SU-DHL-6 (cell line): ENCODE results near the gene C1S.

Experiments
- H2AFZ ChIP-seq: fragments of 200-600 bp; sonication (generic); 2 replicates; pipeline ENCODE4 v1.6.1; 2014; ENCODE audit warnings: low read depth, mild to moderate bottlenecking, moderate library complexity, mixed read lengths, antibody characterized with exemption, low read length; ENCODE audit not compliant: severe bottlenecking
- H3F3A ChIP-seq: fragments of 200-600 bp; shearing (Covaris generic); 2 replicates; pipeline ENCODE4 v1.6.0; 2016; ENCODE audit warnings: antibody characterized with exemption, mild to moderate bottlenecking; ENCODE audit not compliant: insufficient read depth
- H3K27ac ChIP-seq: fragments of 200-600 bp; sonication (generic); 2 replicates; pipeline ENCODE4 v1.5.1; 2016; ENCODE audit warnings: low read depth, mild to moderate bottlenecking, low read length, moderate library complexity, mixed read lengths
- H3K27me3 ChIP-seq: fragments of 200-600 bp; sonication (generic), shearing (Covaris generic); 2 replicates; pipeline ENCODE4 v1.6.0; 2014; ENCODE audit warnings: mild to moderate bottlenecking, low read length
- H3K36me3 ChIP-seq: fragments of 200-600 bp; sonication (generic); 2 replicates; pipeline ENCODE4 v1.6.1; 2014; ENCODE audit warnings: mild to moderate bottlenecking, low read length, mixed read lengths
- H3K4me2 ChIP-seq: fragments of 300-600, 200-600 bp; shearing (Covaris generic), sonication (generic); 2 replicates; pipeline ENCODE4 v1.6.0; 2014; ENCODE audit warnings: low read length, low read depth, mild to moderate bottlenecking; ENCODE audit not compliant: poor library complexity, severe bottlenecking
- H3K4me3 ChIP-seq: fragments of 200-600 bp; sonication (generic); 2 replicates; pipeline ENCODE4 v1.5.1; 2014; ENCODE audit warnings: antibody characterized with exemption, low read length, mild to moderate bottlenecking, mixed read lengths; ENCODE audit not compliant: insufficient read depth, poor library complexity, severe bottlenecking
- H3K79me2 ChIP-seq: fragments of 200-600 bp; sonication (generic); 2 replicates; pipeline ENCODE4 v1.6.1; 2014; ENCODE audit warnings: mild to moderate bottlenecking, low read length, moderate library complexity; ENCODE audit not compliant: insufficient read depth
- H3K9ac ChIP-seq: fragments of 200-600 bp; sonication (generic); 2 replicates; pipeline ENCODE4 v1.7.0; 2014; ENCODE audit warnings: mild to moderate bottlenecking, low read length
- H3K9me2 ChIP-seq: fragments of 200-600 bp; sonication (generic); replicated peaks from 2 replicates; pipeline ENCODE4 v1.6.1; 2014; ENCODE audit warnings: low read length; ENCODE audit not compliant: insufficient read depth
- H3K9me3 ChIP-seq: fragments of 200-600 bp; sonication (generic); 2 replicates; pipeline ENCODE4 v1.6.1; 2014; ENCODE audit warnings: low read length, mixed read lengths; ENCODE audit not compliant: insufficient read depth
- H4K20me1 ChIP-seq: fragments of 200-600 bp; sonication (generic); 2 replicates; pipeline ENCODE4 v1.6.1; 2014; ENCODE audit warnings: low read depth, mild to moderate bottlenecking, antibody characterized with exemption, low read length, moderate library complexity, mixed read lengths
- EZH2phosphoT487 ChIP-seq: fragments of 200-600 bp; sonication (generic), shearing (Covaris generic); conservative IDR thresholded peaks from 2 replicates; pipeline ENCODE4 v1.6.1; 2018; ENCODE audit warnings: mild to moderate bottlenecking, antibody characterized with exemption, low read length, moderate library complexity, mixed read lengths
- TF ChIP-seq, protein P1 (sequence below): fragments of 200-600 bp; sonication (generic); IDR thresholded peaks from one replicate; pipeline ENCODE4 v1.5.1; 2017; ENCODE audit warnings: antibody characterized with exemption, mild to moderate bottlenecking, low read length, moderate library complexity; ENCODE audit not compliant: insufficient read depth, poor library complexity, severe bottlenecking

Gene C1S

GRCh38 chr12:7093892-7094291 is 33.4 kb downstream of the C1S start:
- H3K27ac ChIP-seq, result no peak overlapping the region
- H3F3A ChIP-seq, result no peaks in the 10 kb centered on the region
- no peaks in the 10 kb centered on the region for H3K9me2 ChIP-seq
- no peak overlapping the region for H3K9ac ChIP-seq
- no peak overlapping the region for H3K4me3 ChIP-seq
- H3K4me2 ChIP-seq, result no peak overlapping the region
- no peaks in the 10 kb centered on the region for H3K9me3 ChIP-seq
- H3K27me3 ChIP-seq, result no peaks in the 10 kb centered on the region
- TF ChIP-seq EZH2phosphoT487, result no peak
- TF ChIP-seq, protein P1, sequence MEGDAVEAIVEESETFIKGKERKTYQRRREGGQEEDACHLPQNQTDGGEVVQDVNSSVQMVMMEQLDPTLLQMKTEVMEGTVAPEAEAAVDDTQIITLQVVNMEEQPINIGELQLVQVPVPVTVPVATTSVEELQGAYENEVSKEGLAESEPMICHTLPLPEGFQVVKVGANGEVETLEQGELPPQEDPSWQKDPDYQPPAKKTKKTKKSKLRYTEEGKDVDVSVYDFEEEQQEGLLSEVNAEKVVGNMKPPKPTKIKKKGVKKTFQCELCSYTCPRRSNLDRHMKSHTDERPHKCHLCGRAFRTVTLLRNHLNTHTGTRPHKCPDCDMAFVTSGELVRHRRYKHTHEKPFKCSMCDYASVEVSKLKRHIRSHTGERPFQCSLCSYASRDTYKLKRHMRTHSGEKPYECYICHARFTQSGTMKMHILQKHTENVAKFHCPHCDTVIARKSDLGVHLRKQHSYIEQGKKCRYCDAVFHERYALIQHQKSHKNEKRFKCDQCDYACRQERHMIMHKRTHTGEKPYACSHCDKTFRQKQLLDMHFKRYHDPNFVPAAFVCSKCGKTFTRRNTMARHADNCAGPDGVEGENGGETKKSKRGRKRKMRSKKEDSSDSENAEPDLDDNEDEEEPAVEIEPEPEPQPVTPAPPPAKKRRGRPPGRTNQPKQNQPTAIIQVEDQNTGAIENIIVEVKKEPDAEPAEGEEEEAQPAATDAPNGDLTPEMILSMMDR, result no peak
- H4K20me1 ChIP-seq, result no peaks in the 10 kb centered on the region
- no peaks in the 10 kb centered on the region for H3K36me3 ChIP-seq
- no peaks in the 10 kb centered on the region for H3K79me2 ChIP-seq
- no peak overlapping the region for H2AFZ ChIP-seq

DNA sequence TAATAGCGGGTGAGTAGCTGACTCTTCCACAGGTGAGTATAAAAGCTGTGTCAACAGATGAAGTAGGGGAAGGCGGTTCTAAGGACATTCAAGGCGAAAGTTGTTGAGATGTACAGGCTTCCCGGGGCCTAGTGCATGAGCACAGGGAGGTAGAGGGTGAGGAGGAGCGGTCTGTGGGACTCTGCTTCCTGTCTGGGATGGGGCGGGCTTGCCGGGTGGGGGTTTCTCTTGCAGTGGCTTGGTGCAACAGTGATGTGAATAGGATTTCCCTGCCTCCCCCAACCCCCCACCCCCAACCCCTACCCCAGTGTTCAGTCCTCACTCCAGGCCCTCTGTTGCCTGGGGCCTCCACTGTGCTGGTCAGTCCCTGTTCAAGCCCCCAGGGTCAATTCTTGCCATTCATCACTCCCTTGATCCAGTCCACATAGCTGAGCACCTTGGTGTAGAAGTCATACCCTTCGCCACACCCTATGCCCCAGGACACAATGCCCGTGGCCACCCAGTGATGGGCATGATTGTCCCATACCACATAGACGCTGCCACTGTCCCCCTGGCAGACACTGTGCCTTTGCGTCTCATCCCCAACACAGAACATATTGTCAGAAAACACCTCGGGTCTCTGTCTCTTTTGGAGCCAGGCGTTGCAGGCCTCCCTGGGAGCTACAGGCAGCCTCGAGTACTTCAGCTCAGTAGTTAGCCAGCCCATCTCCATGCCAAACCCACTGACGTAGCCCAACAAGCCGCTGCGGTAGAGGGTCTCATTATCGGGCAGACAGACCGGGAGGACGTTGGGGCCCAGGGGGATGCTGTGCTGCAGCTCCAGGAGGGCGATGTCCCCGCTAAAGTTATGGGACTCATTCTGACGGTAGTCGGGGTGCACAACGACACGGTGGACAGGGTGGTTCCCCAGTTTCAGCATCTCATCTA is 35.8 kb downstream of the C1S start:
- Histone ChIP-seq H3K9me2 (no peaks in the 10 kb centered on the region), H3K4me3 (no peak overlapping the region), H3K36me3 (no peaks in the 10 kb centered on the region), H3K9ac (no peak overlapping the region), H3K9me3 (no peaks in the 10 kb centered on the region), H4K20me1 (no peaks in the 10 kb centered on the region), H3K79me2 (no peaks in the 10 kb centered on the region), H3K27ac (no peak overlapping the region), H3K27me3 (no peaks in the 10 kb centered on the region), H3F3A (no peaks in the 10 kb centered on the region), H2AFZ (no peak overlapping the region), H3K4me2 (no peak overlapping the region)
- TF ChIP-seq, protein P1, result no peak
- no peak for TF ChIP-seq EZH2phosphoT487

GRCh38 chr12:7096979-7097378 is 36.5 kb downstream of the C1S start:
- TF ChIP-seq, protein P1, result no peak
- no peak for TF ChIP-seq EZH2phosphoT487
- Histone ChIP-seq H3F3A (no peaks in the 10 kb centered on the region), H3K4me3 (no peak overlapping the region), H3K36me3 (no peaks in the 10 kb centered on the region), H3K27me3 (no peaks in the 10 kb centered on the region), H4K20me1 (no peaks in the 10 kb centered on the region), H3K9me2 (no peaks in the 10 kb centered on the region), H3K27ac (no peak overlapping the region), H2AFZ (no peak overlapping the region), H3K9ac (no peak overlapping the region), H3K79me2 (no peaks in the 10 kb centered on the region), H3K4me2 (no peak overlapping the region), H3K9me3 (no peaks in the 10 kb centered on the region)
